Duodenal mucosa (tissue), 2 donors: Measurements from ENCODE around the gene RGS11.

ENCODE experiments used
- H3K27ac ChIP-seq: one replicate; pipeline ENCODE4 v1.7.0; 2013; ENCODE audit warnings: low read depth, low read length
- H3K27me3 ChIP-seq, 2 donors: one replicate each; pipeline ENCODE4 v1.7.0; 2013; ENCODE audit warnings: low read length in 2 of 2, control low read depth in 1 of 2; ENCODE audit not compliant: insufficient read depth in 2 of 2, control insufficient read depth in 1 of 2
- H3K36me3 ChIP-seq, 2 donors: one replicate each; pipeline ENCODE4 v1.7.0; 2013; ENCODE audit warnings: low read length in 2 of 2, control low read depth in 1 of 2; ENCODE audit not compliant: insufficient read depth in 2 of 2, control insufficient read depth in 1 of 2
- H3K4me1 ChIP-seq, 2 donors: one replicate each; pipeline ENCODE4 v1.7.0; 2013; ENCODE audit warnings: low read length in 2 of 2, control low read depth in 1 of 2; ENCODE audit not compliant: insufficient read depth in 2 of 2, control insufficient read depth in 1 of 2
- H3K4me3 ChIP-seq, 2 donors: one replicate each; pipeline ENCODE4 v1.7.0; 2013; ENCODE audit warnings: low read length in 2 of 2, low read depth in 1 of 2
- H3K9ac ChIP-seq, 2 donors: one replicate each; pipeline ENCODE4 v1.7.0; 2013; ENCODE audit warnings: low read length in 2 of 2, low read depth in 1 of 2
- H3K9me3 ChIP-seq, 2 donors: one replicate each; pipeline ENCODE4 v1.7.0; 2013; ENCODE audit warnings: low read length in 2 of 2, control low read depth in 1 of 2; ENCODE audit not compliant: control insufficient read depth in 1 of 2

RGS11 gene

GRCh38 chr16:280552-280951 lies 4.8 kb upstream of the RGS11 start, which contains the start of gene ARHGDIG:
TSS of gene ARHGDIG (plus strand) at chr16:280591. CDS start at chr16:280681, 90 bp downstream.
- Histone ChIP-seq H3K9ac (no peak within 1 kb of the TSS), H3K9me3 (no peaks in the 10 kb centered on the region), H3K27me3 (peaks cover 5 to 9% of the 10 kb centered on the region in 2 donors), H3K4me1 (peaks cover 0 to 7% of the 10 kb centered on the region in 2 donors), H3K27ac (no peak within 1 kb of the TSS), H3K36me3 (no peaks in the 10 kb centered on the region), H3K4me3 (peak within 1 kb of the TSS in 1 of 2 donors; percentile 8)

GRCh38 chr16:280005-280460 lies 4.3 kb upstream of the RGS11 start:
- no peak overlapping the region for H3K27ac ChIP-seq
- H3K27me3 ChIP-seq, result peaks cover 5 to 9% of the 10 kb centered on the region in 2 donors
- no peak overlapping the region for H3K4me3 ChIP-seq
- no peaks in the 10 kb centered on the region for H3K9me3 ChIP-seq
- H3K4me1 ChIP-seq, result peaks cover 0 to 10% of the 10 kb centered on the region in 2 donors
- H3K36me3 ChIP-seq, result no peaks in the 10 kb centered on the region
- no peak overlapping the region for H3K9ac ChIP-seq

GRCh38 chr16:279531-279930 lies 3.8 kb upstream of the RGS11 start:
- Histone ChIP-seq H3K36me3 (no peaks in the 10 kb centered on the region), H3K27me3 (peaks cover 5 to 9% of the 10 kb centered on the region in 2 donors), H3K9ac (no peak overlapping the region), H3K4me3 (no peak overlapping the region), H3K4me1 (peaks cover under 1 to 15% of the 10 kb centered on the region in 2 donors), H3K27ac (no peak overlapping the region), H3K9me3 (no peaks in the 10 kb centered on the region)

GRCh38 chr16:278863-279366 lies 3.2 kb upstream of the RGS11 start:
- Histone ChIP-seq H3K4me3 (no peak overlapping the region), H3K9ac (no peak overlapping the region), H3K27ac (no peak overlapping the region), H3K36me3 (no peaks in the 10 kb centered on the region), H3K4me1 (peaks cover 7 to 21% of the 10 kb centered on the region in 2 donors), H3K27me3 (peaks cover 5 to 9% of the 10 kb centered on the region in 2 donors), H3K9me3 (no peaks in the 10 kb centered on the region)

- no peak overlapping the region for H3K4me3 ChIP-seq
- peak overlapping the region in 1 of 2 donors; percentile 18 for H3K9ac ChIP-seq
- H3K4me1 ChIP-seq, result peaks cover 10 to 25% of the 10 kb centered on the region in 2 donors
- peaks cover 0 to 8% of the 10 kb centered on the region in 2 donors for H3K27me3 ChIP-seq
- no peaks in the 10 kb centered on the region for H3K9me3 ChIP-seq
- no peaks in the 10 kb centered on the region for H3K36me3 ChIP-seq
- H3K27ac ChIP-seq, result no peak overlapping the region
Measured at GRCh38 chr16:276426-277077, 808 bp upstream of the RGS11 start.

- peaks cover 10 to 25% of the 10 kb centered on the region in 2 donors for H3K4me1 ChIP-seq
- no peaks in the 10 kb centered on the region for H3K9me3 ChIP-seq
- H3K27ac ChIP-seq, result no peak overlapping the region
- H3K4me3 ChIP-seq, result peak overlapping the region; percentile 20 to 59
- H3K36me3 ChIP-seq, result no peaks in the 10 kb centered on the region
- H3K9ac ChIP-seq, result no peak overlapping the region
- H3K27me3 ChIP-seq, result peaks cover 0 to 3% of the 10 kb centered on the region in 2 donors
Measured at GRCh38 chr16:275041-275641, 603 bp downstream of the RGS11 start.

- no peak overlapping the region for H3K4me3 ChIP-seq
- H3K27me3 ChIP-seq, result peaks cover 0 to under 1% of the 10 kb centered on the region in 2 donors
- H3K27ac ChIP-seq, result no peak overlapping the region
- H3K9me3 ChIP-seq, result no peaks in the 10 kb centered on the region
- no peak overlapping the region for H3K9ac ChIP-seq
- H3K4me1 ChIP-seq, result peaks cover 10 to 22% of the 10 kb centered on the region in 2 donors
- H3K36me3 ChIP-seq, result no peaks in the 10 kb centered on the region
Measured at GRCh38 chr16:273547-274421, 2.0 kb downstream of the RGS11 start.

- Histone ChIP-seq H3K4me3 (no peak overlapping the region), H3K27me3 (no peaks in the 10 kb centered on the region), H3K4me1 (peaks cover 16 to 28% of the 10 kb centered on the region in 2 donors), H3K27ac (no peak overlapping the region), H3K9me3 (no peaks in the 10 kb centered on the region), H3K36me3 (no peaks in the 10 kb centered on the region), H3K9ac (peak overlapping the region in 1 of 2 donors; percentile 18)
Measured at GRCh38 chr16:272633-273546, 2.9 kb downstream of the RGS11 start.
